Hepatocyte (in vitro differentiated cells): ENCODE results near the gene TIMM22. TPM values are rescaled to one million over a fixed set of nuclear protein-coding genes. Genes with fewer than 3 reads are reported as not detected.
"Not testable (repeated sequence)": the region's sequence is repeated elsewhere in the genome, so short reads cannot be mapped to it uniquely, and the experiment has no call there.

Source experiments
- DNase-seq: peaks from one replicate; pipeline ENCODE4 v3.0.0-alpha.2; 2016; ENCODE audit warnings: low spot score
- H2AFZ ChIP-seq: fragments of 200-600 bp; sonication (generic); 2 replicates; pipeline ENCODE4 v1.6.0; 2016; ENCODE audit warnings: antibody characterized with exemption, mild to moderate bottlenecking
- H3K27ac ChIP-seq: fragments of 200-600 bp; sonication (generic); 2 replicates; pipeline ENCODE4 v1.5.1; 2016; ENCODE audit warnings: mild to moderate bottlenecking
- H3K27me3 ChIP-seq: fragments of 200-600 bp; sonication (generic); 2 replicates; pipeline ENCODE4 v1.6.1; 2016
- H3K36me3 ChIP-seq: fragments of 200-600 bp; sonication (generic); replicated peaks from 2 replicates; pipeline ENCODE4 v1.5.1; 2016; ENCODE audit warnings: low read depth; ENCODE audit not compliant: insufficient read depth
- H3K4me1 ChIP-seq: fragments of 200-600 bp; sonication (generic); 2 replicates; pipeline ENCODE4 v1.5.1; 2016; ENCODE audit warnings: mild to moderate bottlenecking, moderate library complexity; ENCODE audit not compliant: insufficient read depth
- H3K4me2 ChIP-seq: fragments of 200-600 bp; sonication (generic); 2 replicates; pipeline ENCODE4 v1.6.0; 2016
- H3K4me3 ChIP-seq: fragments of 200-600 bp; sonication (generic); 2 replicates; pipeline ENCODE4 v1.5.1; 2016; ENCODE audit warnings: mild to moderate bottlenecking
- H3K79me2 ChIP-seq: fragments of 200-600 bp; sonication (generic); 2 replicates; pipeline ENCODE4 v1.6.0; 2017; ENCODE audit warnings: mild to moderate bottlenecking
- H3K9me2 ChIP-seq: fragments of 200-600 bp; sonication (generic); replicated peaks from 2 replicates; pipeline ENCODE4 v1.6.0; 2017; ENCODE audit warnings: mild to moderate bottlenecking; ENCODE audit not compliant: insufficient read depth
- H3K9me3 ChIP-seq: fragments of 200-600 bp; sonication (generic); 2 replicates; pipeline ENCODE4 v1.5.1; 2016; ENCODE audit warnings: low read depth, mild to moderate bottlenecking
- H4K20me1 ChIP-seq: fragments of 200-600 bp; sonication (generic); 2 replicates; pipeline ENCODE4 v1.6.0; 2016; ENCODE audit warnings: mild to moderate bottlenecking; ENCODE audit not compliant: insufficient read depth, poor library complexity, severe bottlenecking
- EZH2 ChIP-seq: fragments of 200-600 bp; sonication (generic); IDR thresholded peaks from 2 replicates; pipeline ENCODE4 v1.6.1; 2016; ENCODE audit warnings: antibody characterized with exemption, mild to moderate bottlenecking, borderline replicate concordance
- EZH2phosphoT487 ChIP-seq: fragments of 200-600 bp; sonication (generic); IDR thresholded peaks from one replicate; pipeline ENCODE4 v1.6.1; 2018; ENCODE audit warnings: antibody characterized with exemption, mild to moderate bottlenecking, low read depth, moderate library complexity; ENCODE audit not compliant: unreplicated experiment, severe bottlenecking
- WGBS: methylation state at CpG from one replicate; pipeline ENCODE4 v1.1.6; 2016; ENCODE audit warnings: low lambda C conversion rate; ENCODE audit errors: missing lambda C conversion rate; 5-methylcytosine and 5-hydroxymethylcytosine counted together
- polyA plus RNA-seq: library from polyadenylated mRNA; unstranded; fragments of >200 nt; fragmentation: Nextera tagmentation; extraction: Ambion mirVana; gene quantifications from 2 replicates; pipeline ENCODE4 v1.2.1, GENCODE V29; 2016
- total RNA-seq: library from RNA; depleted of rRNA; stranded (reverse); fragments of >200 nt; gene quantifications from 2 replicates; pipeline ENCODE4 v1.2.3, GENCODE V29; 2014
- TF ChIP-seq, protein P1 (sequence below): fragments of 200-600 bp; sonication (generic); IDR thresholded peaks from 2 replicates; pipeline ENCODE4 v1.5.1; 2016; ENCODE audit warnings: antibody characterized with exemption, mild to moderate bottlenecking; ENCODE audit not compliant: poor library complexity

Gene TIMM22
- total and polyA plus RNA-seq, 2 experiments from 2014 or later: 16.7 to 18.4 TPM

DNA sequence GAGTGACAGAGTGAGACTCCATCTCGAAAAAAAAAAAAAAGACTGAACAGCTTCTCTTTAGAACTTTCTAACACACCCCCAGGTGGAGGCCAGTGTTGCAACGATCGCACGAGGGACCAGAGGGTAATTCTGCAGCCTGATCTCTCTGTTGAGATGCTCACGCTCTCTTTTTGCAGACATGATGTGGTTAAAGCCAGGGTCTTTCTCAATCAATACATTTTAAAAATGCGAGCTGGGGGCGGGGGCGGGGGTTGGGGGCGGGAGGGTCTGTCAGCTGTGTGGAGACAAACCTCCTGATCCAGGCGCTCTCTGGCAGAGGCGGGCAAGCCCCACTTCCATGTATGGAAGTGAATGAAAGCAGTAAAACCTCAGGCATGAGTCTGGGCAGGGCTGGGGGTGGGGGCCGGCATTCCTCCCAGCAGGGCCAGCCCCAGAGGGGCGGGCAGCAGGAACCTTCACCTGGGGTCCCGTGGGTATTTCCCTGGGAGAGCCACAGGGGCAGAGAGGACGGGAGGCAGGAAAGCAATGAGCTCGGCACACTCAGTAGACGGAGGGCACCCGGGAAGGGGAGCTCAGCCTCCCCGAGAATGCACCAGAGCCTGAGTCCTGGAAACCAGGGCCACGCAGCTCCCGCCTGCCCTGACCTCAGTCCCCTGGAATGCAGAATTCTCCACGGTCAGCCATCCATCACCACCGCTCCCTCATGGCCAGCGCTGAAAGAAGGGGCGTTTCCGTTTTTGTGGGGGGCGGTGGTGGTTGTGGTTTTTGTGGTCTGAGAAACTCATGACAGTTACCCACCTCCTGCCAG lies 45.4 kb upstream of the TIMM22 start:
- Histone ChIP-seq H3K4me3 (no peak overlapping the region), H3K9me3 (no peaks in the 10 kb centered on the region), H2AFZ (no peak overlapping the region), H4K20me1 (no peaks in the 10 kb centered on the region), H3K27me3 (no peaks in the 10 kb centered on the region), H3K9me2 (no peaks in the 10 kb centered on the region), H3K4me1 (peaks cover 25% of the 10 kb centered on the region), H3K27ac (peak overlapping the region; percentile 91), H3K4me2 (peak overlapping the region; percentile 81), H3K79me2 (peaks cover 59% of the 10 kb centered on the region), H3K36me3 (no peaks in the 10 kb centered on the region)
- 8% methylated on average over 25 of the region's 27 CpGs for WGBS
- DNase-seq: peak; percentile 75
- TF ChIP-seq EZH2phosphoT487: no peak
- no peak for TF ChIP-seq EZH2
- TF ChIP-seq, protein P1, sequence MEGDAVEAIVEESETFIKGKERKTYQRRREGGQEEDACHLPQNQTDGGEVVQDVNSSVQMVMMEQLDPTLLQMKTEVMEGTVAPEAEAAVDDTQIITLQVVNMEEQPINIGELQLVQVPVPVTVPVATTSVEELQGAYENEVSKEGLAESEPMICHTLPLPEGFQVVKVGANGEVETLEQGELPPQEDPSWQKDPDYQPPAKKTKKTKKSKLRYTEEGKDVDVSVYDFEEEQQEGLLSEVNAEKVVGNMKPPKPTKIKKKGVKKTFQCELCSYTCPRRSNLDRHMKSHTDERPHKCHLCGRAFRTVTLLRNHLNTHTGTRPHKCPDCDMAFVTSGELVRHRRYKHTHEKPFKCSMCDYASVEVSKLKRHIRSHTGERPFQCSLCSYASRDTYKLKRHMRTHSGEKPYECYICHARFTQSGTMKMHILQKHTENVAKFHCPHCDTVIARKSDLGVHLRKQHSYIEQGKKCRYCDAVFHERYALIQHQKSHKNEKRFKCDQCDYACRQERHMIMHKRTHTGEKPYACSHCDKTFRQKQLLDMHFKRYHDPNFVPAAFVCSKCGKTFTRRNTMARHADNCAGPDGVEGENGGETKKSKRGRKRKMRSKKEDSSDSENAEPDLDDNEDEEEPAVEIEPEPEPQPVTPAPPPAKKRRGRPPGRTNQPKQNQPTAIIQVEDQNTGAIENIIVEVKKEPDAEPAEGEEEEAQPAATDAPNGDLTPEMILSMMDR: no peak

DNA sequence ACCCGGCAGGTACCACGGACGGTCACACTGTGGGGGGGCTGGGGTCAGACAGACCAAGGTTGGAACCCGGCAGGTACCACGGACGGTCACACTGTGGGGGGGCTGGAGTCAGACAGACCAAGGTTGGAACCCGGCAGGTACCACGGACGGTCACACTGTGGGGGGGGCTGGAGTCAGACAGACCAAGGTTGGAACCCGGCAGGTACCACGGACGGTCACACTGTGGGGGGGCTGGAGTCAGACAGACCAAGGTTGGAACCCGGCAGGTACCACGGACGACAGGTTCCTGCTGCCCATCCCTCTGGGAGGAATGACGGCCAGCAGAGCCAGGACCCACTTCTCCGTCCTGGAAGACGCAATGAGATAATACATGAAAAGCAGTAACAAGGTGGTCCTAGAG lies 44.3 kb upstream of the TIMM22 start:
- not testable (repeated sequence) for H3K36me3 ChIP-seq, H2AFZ ChIP-seq, H4K20me1 ChIP-seq, H3K9me3 ChIP-seq, H3K4me2 ChIP-seq, DNase-seq, H3K27me3 ChIP-seq, H3K9me2 ChIP-seq, H3K4me3 ChIP-seq, H3K27ac ChIP-seq
- 96% methylated on average over 6 of the region's 18 CpGs for WGBS
- peaks cover 25% of the 10 kb centered on the region for H3K4me1 ChIP-seq
- H3K79me2 ChIP-seq: peaks cover 66% of the 10 kb centered on the region

DNA sequence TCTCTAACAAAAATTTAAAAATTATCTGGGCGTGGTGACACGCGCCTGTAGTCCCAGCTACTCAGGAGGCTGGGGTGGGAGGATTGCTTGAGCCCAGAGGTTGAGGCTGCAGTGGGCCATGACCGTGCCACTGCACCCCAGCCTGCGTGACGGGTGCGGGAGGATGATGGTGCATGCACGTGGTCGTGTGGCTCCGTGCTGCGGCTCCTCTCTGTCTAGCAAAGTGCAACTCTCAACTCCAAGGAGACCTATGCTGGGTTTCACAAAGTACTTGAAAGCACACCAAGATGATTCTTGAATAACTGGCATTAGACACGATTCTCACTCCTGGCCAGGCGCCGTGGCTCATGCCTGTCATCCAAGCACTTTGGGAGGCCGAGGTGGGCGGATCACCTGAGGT lies 43.2 kb upstream of the TIMM22 start:
- H2AFZ ChIP-seq: no peak overlapping the region
- H3K9me3 ChIP-seq: no peaks in the 10 kb centered on the region
- no peak overlapping the region for H3K4me3 ChIP-seq
- DNase-seq: no peak
- H3K36me3 ChIP-seq: no peaks in the 10 kb centered on the region
- TF ChIP-seq EZH2 (no peak), EZH2phosphoT487 (no peak)
- TF ChIP-seq, protein P1: no peak
- WGBS: 94% methylated on average over 15 of the region's 16 CpGs
- no peaks in the 10 kb centered on the region for H3K9me2 ChIP-seq
- H3K4me2 ChIP-seq: no peak overlapping the region
- H4K20me1 ChIP-seq: no peaks in the 10 kb centered on the region
- H3K27me3 ChIP-seq: no peaks in the 10 kb centered on the region
- peaks cover 25% of the 10 kb centered on the region for H3K4me1 ChIP-seq
- peaks cover 71% of the 10 kb centered on the region for H3K79me2 ChIP-seq
- H3K27ac ChIP-seq: peak overlapping the region; percentile 87

DNA sequence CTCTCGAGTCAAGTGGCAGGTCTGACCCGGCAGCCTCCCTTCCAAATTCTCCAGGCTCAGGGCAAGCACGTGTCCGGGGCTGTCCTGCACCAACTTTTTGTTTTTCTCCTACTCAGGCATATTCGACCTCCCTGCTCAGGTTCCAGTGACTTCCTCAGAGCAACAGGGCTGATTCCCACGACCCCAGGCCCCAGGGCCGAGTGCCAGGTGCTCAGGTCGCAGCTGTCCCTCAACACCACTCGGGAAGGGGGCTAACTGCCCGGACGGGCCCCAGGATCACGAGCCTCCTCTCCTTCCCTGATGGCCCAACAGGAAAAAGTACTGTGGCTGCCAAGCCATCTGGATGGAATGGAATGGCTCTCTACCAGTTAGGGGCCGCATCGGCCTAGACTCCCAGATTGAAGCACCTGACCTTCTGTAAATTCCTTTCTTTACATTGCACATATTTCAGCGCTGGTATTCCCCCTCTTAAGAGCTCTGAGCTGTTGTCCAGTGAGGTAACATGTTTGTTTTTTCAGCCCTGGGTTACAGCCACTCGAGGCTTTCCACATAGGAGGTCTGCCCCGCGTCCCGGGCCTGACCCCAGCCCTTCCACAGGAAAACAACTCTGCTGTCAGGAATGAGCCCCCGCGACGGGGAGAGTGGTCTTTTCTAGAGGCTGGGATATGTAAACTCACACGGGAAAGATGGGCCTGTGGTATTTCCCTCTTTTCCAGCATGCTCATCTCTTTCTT lies 42.3 kb upstream of the TIMM22 start:
- 59% methylated on average over 23 of the region's 23 CpGs for WGBS
- H3K9me2 ChIP-seq: no peaks in the 10 kb centered on the region
- H3K79me2 ChIP-seq: peaks cover 77% of the 10 kb centered on the region
- peaks cover 24% of the 10 kb centered on the region for H3K4me1 ChIP-seq
- TF ChIP-seq EZH2phosphoT487 (no peak), EZH2 (no peak)
- TF ChIP-seq, protein P1: no peak
- H3K27ac ChIP-seq: peak overlapping the region; percentile 87
- H3K36me3 ChIP-seq: no peaks in the 10 kb centered on the region
- H3K9me3 ChIP-seq: no peaks in the 10 kb centered on the region
- no peaks in the 10 kb centered on the region for H3K27me3 ChIP-seq
- H3K4me3 ChIP-seq: no peak overlapping the region
- no peaks in the 10 kb centered on the region for H4K20me1 ChIP-seq
- H2AFZ ChIP-seq: no peak overlapping the region
- peak; percentile 69 for DNase-seq
- no peak overlapping the region for H3K4me2 ChIP-seq
